NCI-H226 (cell line): ENCODE data around the gene AASS.
"Not testable (repeated sequence)": the region's sequence is repeated elsewhere in the genome, so short reads cannot be mapped to it uniquely, and the experiment has no call there.

ENCODE experiments used
- DNase-seq: peaks from one replicate; pipeline ENCODE4 v3.0.0-alpha.2; 2015

The AASS gene

DNA sequence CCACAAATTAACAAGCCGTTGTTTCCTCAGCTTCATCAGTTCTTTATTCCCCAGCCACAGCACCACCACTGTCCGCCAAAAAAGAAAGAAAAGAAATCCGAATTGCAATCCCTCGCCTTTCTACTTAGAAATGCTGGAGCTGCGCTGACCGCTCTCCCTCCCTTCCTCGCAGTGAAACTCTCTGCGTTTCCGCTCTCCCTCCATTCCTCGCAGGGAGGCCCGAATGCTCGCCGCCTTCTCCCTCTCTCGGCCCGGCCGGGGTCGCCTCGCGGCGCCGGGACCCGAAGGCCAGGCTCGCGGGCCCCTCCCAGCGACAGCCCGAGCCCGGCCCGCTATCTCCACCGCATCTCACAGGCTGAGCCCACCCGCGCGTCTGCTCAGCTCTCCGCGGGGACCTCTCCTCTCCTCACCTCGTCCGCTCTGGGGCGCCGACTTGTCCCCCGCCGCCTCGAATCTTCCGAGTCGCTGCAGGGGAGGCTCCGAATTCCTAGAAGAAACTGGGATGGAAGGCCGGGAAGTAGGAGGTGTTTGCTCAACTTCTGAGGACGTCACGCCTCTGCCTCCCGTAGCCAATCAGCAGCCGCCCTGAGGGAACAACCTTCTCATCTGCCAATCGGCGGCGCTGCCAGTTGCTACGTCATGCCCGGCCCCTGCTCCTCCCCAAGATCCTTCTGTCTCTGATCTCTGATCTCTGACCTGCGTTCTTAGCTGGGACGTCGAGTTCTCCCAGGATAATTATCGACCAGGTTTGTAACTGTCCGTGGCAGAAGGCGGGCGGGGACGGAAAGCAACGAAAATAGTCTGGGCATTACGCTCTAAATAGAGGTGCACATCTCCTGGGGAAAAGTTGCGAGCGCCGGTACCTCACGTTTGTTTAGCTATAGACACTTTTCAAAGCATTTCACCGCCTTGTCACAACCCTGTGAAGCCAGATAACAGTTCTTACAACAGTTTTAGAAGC, at the start of gene AASS:
TSS of gene AASS (minus strand) at position 499 of the 961 bp plus-strand sequence. CDS start 10,523 bp downstream, outside the sequence.
- DNase-seq = peak; percentile 93

DNA sequence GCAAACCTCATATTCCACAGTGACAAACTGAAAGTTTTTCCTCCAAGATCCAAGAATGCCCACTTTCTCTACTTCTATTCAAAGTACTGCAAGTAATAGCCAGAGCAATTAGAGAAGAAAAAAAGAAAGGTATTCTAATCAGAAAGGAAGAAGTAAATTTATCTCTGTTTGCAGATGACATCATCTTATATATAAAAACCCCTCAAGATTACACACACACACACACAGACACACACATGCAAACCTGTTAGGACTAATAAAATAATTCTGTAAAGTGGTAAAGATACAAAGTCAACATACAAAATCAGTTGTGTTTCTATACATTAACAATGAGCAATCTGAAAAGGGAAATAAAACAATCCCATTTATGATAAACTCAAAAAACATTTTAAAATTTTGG, 44.7 kb upstream of the AASS start:
- no peak for DNase-seq

DNA sequence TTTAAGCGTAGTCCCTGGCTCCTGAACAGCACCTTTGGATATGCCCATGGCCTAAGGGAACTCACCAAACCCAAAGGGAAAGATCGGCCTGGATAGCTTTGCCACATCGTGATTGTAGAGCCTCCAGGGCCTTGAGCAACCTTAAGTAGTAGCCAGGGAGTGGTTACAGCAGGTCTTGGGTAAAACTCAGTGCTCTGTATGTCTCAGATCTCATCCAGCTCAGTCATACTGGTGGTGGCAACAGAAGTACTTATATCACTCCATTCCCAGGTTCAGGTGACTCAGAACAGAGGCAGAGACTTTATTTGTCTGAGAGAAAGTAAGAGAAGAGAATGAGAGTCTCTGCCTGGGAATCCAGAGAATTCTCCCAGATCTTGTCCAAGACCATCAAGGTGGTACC, 39.1 kb upstream of the AASS start:
- DNase-seq = no peak

DNA sequence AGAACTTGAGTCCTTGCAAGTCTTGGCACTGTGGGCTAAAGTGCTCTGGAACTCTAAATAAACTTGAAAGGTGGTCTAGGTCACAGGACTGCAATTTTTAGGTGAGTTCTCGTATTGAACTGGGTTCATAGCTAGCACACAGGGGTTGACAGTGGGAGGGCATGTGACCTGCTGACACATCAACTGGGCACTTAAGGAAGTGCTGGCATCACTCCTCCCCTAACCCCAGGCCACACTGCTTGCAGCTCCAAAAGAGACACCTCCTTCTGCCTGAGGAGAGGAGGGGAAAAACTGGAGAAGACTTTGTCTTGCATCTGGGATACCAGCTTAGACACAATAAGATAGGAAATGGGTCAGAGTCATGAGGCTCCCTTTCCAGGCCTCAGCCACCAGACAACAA, 38.0 kb upstream of the AASS start:
- no peak for DNase-seq

DNA sequence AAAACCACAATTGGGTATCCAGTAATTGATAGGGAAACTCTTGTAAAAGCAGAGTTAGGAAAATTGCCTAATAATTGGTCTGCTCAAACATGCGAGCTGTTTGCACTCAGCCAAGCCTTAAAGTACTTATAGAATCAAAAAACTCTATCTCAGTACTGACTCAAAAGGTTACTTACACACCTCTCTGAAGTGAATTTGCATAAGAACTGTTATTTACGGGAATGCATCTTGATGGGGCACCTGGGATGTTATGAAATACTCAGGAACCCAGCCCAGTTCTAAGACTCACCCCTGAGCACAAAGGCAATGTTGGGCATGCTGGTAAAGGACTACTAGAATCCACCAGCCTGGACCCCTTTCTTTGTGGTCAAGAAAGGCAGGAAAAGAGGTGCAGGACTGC, 28.1 kb upstream of the AASS start:
- not testable (repeated sequence) for DNase-seq

DNA sequence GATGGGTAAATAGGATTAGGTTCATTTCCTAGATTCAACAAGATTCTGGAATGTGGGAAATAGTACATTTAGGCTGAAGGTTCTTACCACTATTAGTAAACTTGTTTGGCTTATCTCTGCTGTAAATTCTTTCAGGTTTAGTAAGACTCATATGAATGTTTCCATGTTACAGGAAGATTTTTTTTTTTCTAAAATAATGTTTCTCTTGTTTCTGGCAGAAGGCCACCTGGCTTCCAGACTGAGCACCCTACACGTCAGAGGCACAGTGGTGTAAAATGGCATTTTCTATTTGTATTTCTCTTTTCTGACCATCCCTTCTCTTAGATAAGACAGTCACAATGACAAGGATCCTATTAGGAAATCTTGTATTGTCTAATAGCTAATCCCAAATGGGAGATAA, 22.7 kb upstream of the AASS start:
- DNase-seq = peak; percentile 89

DNA sequence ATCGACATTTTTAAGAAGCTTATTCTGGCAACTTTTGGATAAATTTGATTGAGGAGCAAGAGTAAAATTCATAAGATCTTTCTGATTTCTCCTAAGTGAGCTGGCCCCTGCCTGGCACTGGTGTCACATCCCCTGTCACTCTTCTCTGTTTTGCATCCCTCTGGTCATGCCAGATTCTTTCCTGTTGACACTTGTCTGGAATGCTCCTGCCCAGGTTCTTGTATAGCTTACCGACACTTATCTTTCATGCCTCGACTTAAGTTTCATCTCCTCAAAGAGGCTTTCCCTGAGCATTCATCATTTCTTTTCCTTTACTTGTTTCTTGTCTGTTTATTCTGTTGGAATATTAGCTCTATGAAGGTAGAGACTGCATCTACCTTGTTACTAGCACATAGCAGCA, 22.2 kb upstream of the AASS start:
- DNase-seq = no peak

DNA sequence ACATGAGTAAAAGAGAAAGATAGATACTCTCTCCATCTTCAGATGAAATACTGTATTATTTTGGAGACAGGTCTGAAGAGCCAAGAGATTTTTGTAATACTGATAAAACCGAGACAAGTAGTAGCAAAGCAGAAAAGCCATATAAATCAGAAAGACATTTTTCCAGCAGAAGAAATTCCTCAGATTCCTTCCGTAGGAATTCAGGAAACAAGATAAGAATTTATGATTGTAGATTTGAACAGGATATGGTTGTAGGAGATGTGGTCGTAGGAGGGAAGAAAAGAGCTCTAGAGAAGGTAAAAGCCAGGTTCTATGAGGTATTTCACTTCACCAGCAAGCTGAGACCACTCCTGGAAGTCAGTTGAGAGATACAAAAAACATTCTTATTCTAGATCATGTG, 17.6 kb upstream of the AASS start:
- peak; percentile 57 for DNase-seq

DNA sequence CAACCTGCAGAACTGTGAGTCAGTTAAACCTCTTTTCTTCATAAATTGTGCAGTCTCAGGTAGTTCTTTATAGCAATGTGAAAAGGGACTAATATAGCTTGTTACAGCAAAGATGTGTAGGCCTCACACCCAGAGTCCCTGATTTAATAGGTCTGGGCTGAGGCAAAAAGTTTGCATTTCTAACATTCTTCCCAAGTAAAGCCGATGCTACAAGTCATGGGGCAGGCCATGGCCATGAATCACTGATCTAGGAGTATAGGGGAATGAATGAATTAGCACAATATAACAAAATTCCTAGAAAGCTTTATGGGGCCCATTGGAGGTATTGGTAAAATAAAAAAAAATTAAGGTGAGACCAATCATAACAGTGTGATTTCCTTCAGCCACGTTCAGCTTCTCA, 11.5 kb upstream of the AASS start:
- peak; percentile 63 for DNase-seq

DNA sequence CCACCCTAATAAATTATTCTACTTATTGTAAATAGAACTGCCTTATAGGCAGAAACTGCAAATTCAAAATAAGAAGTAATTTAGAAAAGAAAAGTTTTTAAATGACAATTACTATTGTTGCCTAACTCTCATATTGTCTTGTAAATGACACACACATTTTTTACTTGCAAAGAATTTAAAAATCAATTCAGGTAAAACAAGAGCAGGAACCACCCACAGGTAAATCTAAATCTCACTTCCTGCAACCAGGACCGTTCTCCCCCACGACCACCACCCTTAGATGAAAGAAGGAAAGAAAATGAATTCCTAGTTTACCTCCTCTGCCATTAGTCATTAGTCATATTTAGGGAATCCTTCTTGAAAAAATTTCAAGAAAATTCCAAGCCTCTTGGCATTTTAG, 4.8 kb upstream of the AASS start:
- no peak for DNase-seq

DNA sequence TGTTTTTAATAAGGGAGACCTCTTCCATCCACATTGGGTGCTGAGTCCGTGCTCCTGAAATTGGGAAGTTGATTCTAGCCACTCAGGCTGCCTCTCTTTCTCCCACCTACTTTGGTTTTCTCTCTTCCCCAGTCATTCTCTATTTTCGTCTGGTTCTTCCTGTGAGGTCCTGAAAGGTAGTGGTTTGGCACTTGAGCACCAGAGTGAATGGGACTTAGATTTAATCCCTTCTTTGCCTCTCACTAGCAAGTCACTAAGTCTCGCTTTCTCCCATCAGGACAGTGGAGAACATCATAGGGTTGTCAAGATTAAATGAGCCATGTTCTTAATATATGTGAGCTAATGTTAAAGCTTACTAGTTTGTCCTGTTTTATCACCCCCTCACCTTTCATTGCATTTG, 4.0 kb upstream of the AASS start:
- DNase-seq = no peak

DNA sequence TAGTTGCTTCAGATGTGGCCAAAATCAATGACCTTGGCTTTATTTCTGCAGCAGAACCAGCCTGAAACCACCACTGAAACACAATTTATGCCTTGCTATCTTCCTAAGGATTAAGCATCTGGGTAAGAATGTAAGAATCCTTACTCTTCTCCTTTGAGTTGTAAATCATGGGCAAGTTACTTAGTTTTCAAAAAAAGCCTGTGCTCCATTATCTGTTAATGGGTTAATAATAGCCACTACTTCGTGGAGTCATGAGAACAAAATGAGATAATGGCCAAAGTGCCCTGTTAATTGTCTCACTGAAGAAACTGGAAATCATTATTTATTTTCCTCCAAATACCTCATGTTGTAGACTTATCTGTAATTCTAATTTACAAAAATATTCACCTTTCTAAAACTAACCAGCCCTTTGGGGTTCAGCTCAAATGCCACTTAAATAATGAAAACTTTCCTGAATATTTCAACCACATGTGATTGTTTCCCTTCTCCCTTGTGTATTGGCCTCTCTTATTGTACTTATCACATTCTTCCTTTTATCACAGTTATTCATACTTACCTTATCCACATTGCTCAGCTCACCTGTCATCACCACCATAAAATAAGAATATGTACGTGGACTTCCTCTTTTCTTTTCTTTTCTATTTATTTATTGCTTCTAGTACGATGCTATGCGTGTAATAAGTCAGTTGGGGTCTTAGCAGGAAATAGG, 2.0 kb upstream of the AASS start:
- DNase-seq = no peak

DNA sequence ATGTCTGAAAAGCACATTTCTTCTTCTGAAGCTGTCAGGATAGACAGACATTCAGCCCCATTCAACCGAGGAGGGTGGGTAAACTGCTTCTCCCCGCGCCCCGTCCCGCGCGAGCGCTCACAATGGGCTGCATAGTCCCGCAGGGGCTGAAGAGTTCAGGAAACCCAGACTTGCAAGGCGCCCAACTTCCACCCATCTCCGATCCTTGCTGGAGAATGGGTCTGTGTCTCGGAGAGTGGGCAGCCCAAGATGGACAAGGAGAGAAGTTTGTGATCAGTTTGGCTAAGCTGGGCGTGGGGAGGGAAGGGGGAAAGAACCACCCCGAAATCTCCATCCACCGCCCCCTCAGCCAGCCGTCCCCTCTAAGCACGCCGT, 686 bp downstream of the AASS start:
- DNase-seq = no peak

DNA sequence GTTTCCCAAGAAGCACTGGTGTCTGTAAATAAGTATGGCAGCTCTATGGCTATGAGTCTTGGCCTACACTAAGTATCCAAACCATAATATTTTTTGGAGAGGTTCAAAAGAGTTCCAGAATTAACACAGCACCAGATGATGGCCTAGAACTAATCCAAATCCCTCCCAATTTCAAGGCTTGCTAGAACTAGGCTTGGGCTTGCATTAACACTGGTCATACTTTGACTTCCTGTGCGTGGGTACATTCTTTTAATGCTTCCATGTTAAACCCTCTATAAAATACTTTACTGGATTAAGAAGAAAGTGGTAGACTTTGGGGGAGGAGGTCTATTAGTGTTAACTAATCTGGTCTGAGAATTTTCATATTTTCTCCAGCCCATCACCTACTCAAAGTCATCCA, 3.1 kb downstream of the AASS start:
- DNase-seq = no peak

DNA sequence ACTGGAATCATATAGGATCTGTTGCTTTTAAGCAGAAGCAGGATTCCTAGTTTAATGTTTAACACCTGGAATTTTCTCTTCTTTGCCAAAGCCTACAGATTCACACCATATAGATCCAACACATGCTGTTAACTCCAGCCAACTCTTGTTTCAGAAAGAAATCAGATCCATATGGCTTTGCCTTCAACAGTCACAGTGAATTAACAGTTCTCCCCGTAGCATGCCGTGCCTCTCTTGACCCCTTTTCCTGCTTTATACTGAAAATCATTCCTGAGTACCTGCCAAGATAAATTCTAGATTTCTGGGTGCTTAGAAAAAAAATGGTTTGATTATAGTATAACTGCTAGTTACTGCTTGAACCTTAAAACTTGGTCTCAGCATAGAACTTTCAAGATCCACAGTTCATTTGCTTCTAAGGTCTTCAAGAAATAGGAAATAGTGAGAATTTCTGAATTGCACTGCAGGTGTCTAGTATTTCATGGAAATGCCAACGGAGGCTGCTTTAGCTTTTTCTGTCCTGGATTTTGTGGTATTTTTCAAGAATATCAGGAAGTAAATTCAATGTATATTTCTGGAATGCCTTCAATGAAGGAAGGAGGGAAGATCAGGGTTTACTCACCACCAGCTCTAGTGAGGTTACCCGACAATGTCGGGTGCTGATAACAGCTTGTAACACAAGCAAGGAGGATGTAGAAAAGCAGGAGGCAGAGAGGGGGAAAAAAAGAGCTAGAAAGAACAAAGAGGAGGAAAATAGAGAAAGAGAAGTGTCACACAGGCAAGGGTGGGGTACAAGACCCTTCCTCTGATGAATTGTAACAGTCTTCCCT, 6.6 kb downstream of the AASS start:
- peak; percentile 51 for DNase-seq

DNA sequence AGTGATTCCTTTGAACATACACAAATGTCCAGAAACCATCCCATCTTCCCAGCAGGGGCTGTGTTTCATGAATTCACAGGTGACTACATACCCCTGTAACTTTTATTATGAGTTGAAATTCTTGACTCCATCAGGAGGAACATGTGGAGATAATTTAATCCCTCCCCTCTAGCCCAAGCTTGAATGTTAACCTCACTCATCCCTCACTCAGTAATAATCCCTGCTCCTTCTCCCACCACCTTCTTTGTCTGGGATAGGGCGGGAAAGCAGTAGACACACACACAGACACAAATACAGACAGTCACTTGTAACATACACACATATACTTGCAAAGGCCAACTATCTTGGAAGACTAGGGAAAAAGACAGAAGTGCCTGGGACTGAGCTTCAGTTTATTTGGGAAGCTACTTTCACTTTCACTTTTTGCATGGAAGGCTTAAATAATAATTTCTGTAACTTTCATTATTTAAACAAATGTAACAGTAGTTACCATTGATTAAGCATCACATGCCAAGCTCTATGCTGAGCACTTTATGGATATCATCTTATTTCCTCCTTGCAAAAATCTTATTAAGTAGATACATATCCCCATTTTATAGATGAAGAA, 7.3 kb downstream of the AASS start:
- DNase-seq = no peak

DNA sequence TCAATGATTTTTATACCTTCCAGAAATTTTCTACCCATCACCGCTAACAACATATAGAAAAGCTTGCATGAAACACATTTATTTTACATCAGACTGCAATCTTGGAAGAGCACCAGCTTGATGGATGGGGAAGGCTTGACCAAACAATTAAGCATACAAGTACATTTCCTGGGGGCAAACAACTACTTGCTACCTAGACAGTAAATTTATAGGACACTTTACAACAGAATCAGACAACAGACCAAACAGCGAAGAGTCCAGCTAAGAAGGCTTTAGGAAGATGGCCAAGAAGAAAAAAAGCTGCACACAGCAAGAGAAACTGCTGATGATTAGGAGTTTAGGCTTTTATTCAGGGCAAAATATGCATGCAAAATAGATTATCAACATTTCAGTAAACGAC, 8.0 kb downstream of the AASS start:
- no peak for DNase-seq

DNA sequence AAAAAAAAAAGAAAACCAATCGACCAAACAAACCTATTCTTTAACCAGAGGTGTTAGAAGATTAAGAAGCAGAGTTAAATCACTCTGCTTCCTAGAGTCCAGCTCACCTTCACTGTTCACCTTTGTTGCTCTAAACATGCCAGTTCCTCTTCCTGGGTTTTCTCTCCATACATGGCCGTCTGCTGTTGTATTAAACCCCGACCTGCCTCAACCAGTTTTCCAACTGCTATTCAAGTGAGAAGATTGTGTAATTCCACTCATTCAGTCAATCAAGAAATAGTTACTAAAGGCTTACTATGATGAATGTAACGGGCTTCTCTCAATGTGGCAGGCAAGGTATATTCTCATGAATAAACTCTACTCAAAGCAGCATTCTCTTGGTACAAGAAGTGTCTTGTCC, 8.8 kb downstream of the AASS start:
- no peak for DNase-seq

DNA sequence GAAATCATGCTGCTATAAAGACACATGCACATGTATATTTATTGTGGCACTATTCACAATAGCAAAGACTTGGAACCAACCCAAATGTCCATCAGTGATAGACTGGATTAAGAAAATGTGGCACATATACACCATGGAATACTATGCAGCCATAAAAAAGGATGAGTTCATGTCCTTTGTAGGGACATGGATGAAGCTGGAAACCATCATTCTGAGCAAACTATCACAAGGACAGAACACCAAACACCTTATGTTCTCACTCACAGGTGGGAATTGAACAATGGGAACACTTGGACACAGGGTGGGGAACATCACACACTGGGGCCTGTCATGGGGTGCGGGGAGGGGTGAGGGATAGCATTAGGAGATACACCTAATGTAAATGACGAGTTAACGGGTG, 9.3 kb downstream of the AASS start:
- DNase-seq = not testable (repeated sequence)

DNA sequence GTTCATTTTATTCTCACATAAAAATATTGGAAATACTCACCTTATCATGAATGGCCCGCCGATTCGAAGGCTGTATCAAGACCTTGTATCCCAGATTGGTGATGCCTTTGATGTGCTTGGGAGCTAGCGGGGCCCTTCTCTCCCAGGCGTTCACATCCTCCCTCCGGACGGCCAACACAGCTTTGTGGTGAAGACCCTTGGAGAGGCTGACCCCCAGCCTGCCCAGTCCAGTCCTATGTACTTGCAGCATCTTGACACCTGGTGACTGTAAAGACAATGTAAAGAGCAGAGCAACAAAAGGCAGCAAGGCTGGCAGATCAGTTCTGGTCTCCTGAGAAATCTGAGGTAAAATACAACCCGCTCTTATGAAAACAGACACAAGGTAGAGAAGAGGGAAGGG, 10.6 kb downstream of the AASS start:
- no peak for DNase-seq

DNA sequence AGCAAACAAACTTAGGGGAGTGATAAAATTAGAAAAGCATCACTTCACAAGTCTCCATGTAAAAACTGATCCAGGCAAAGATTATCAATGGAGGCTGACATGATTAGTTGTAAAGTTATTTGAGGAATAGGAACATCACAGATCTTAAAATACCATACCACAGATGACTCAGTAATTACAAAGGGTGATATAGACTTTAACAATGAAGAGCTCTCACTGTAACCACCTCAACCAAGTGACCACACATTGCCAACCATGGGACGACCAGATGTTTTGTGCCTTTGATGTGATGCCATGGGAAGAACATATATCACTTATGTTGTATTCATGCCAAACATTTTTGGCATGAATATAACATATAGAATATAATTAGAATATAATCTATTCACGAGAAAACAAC, 11.7 kb downstream of the AASS start:
- DNase-seq = no peak

DNA sequence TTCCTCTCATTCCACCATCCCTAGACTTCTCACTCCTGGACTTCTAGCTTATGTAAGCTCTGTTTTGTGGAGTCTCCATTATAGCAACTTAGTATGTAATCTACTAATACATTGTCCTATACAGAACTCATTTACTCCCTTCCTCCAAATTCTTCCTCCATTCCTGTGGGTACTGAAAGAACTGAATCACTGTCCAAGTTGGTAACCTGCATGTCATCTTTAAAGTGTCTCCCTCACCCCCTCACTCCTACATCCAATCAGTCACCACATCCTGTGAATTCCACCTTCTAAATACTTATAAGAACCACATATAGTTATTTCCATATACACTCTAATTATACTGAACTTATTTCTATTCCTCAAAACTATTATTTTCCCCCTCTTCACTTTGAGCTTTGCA, 20.3 kb downstream of the AASS start:
- peak; percentile 29 for DNase-seq

DNA sequence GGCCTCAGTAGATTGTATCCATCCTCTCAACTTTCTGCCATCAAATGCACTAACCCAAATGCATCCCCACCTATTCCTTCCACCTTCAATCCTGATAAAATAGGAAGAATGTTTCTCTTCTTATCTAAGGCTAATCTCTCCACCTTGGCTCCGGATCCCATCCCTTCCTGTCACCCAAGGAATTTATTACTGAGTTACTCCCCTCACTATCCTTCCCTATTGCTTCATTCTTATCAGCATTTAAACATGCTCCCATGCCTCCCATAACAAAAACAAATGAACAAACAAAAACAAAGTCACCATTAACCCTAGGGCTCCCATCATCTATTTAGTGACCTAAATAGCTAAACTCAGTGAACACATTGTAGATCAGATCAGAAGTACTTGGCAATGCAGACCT, 25.3 kb downstream of the AASS start:
- peak; percentile 31 for DNase-seq
